T-helper 1 cell treated with Interleukin-12 subunit alpha and Interleukin-12 subunit beta and Interleukin-4 antibody, amounts not matched to agents 30 μg/mL and 1 μg/mL, for 36 hours (primary cell): ENCODE data around the gene TAS1R3.

ENCODE experiments used
- H3K27ac Mint-ChIP-seq: one replicate; pipeline ENCODE4 v1.8.0; 2021; ENCODE audit warnings: mild to moderate bottlenecking, mixed read lengths
- H3K27me3 Mint-ChIP-seq: one replicate; pipeline ENCODE4 v1.8.0; 2021; ENCODE audit warnings: low read depth, mixed read lengths
- H3K36me3 Mint-ChIP-seq: one replicate; pipeline ENCODE4 v1.8.0; 2021; ENCODE audit warnings: low read depth, mixed read lengths
- H3K4me1 Mint-ChIP-seq: one replicate; pipeline ENCODE4 v1.8.0; 2021; ENCODE audit warnings: low read depth, mixed read lengths
- H3K4me3 Mint-ChIP-seq: one replicate; pipeline ENCODE4 v1.8.0; 2021; ENCODE audit warnings: mild to moderate bottlenecking, moderate library complexity, mixed read lengths
- H3K9me3 Mint-ChIP-seq: one replicate; pipeline ENCODE4 v1.8.0; 2021; ENCODE audit warnings: mixed read lengths

The TAS1R3 gene

DNA sequence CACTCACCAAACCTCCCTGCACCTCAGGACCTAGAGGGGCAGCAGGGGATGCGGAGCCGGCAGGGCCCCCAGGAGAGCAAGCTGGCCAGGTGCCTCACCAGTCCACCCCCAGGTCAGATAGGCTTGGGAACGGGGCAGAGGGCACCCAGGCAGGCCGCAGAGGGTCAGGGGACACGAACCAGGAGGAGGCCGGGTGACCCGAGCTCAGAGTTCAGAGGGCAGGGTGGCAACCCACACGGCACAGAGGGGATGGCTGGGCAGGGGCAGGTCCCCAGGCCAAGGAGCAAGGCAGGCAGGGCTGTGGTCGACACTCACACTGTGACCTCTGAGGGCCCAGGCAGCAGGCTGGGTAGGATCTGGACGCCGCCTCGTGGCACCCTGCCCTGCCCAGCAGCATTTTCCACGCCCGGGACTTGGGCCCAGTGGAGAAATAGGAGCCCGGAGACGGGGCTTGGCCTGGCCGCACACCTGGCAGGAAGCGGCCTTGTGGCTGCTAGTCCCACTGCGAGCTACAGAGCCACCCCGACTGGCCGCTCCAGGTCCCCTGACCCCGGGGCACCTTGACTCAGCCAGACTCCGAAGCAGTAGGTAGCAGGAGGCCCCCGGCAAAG lies 12.8 kb downstream of the TAS1R3 start:
- peaks cover 8% of the 10 kb centered on the region for H3K4me1 Mint-ChIP-seq

GRCh38 chr1:1344655-1345361 lies 13.7 kb downstream of the TAS1R3 start:
- Mint-ChIP-seq H3K9me3 (no peaks in the 10 kb centered on the region), H3K4me3 (no peak overlapping the region), H3K27me3 (no peaks in the 10 kb centered on the region), H3K36me3 (peaks cover 10% of the 10 kb centered on the region), H3K27ac (no peak overlapping the region), H3K4me1 (peaks cover 8% of the 10 kb centered on the region)

More for the DNA sequence above, 12.8 kb downstream of the TAS1R3 start:
- no peaks in the 10 kb centered on the region for H3K27me3 Mint-ChIP-seq
- H3K27ac Mint-ChIP-seq = no peak overlapping the region
- no peak overlapping the region for H3K4me3 Mint-ChIP-seq
- peaks cover 12% of the 10 kb centered on the region for H3K36me3 Mint-ChIP-seq
- no peaks in the 10 kb centered on the region for H3K9me3 Mint-ChIP-seq

GRCh38 chr1:1345384-1345783 lies 14.3 kb downstream of the TAS1R3 start:
- Mint-ChIP-seq H3K4me1 (peaks cover 8% of the 10 kb centered on the region), H3K4me3 (no peak overlapping the region), H3K9me3 (no peaks in the 10 kb centered on the region), H3K27me3 (no peaks in the 10 kb centered on the region), H3K27ac (no peak overlapping the region), H3K36me3 (peaks cover 10% of the 10 kb centered on the region)

DNA sequence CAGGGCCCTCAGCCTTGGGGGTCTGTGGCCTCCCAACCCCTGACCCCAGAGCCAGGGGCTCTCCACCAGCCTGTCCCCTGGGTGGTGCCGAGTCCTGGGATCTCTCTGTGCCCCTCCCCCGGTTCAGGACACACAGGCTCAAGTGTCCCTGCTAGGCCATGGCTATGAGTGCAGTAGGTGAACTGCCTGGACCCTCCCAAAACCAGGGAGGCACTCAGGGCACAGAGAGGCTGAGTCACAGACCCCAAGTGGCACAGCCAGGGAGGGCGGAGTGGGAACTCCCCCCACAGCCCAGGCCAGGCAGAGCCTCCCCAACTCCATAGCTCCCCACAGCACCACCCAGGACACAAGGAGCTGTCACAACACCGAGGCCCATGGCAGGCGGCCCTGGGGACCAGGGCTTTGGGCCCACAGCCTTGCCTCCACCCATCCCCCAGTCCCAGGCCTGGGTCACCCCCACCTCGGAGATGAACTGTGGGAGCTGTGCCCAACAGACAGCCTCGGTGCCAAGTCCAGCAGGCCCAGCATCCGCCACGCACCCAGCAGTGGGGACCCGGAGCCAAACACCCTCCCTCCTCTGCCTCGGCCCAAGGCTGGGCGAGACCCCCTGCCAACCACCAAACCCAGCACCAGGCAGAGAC lies 14.9 kb downstream of the TAS1R3 start:
- no peak overlapping the region for H3K4me3 Mint-ChIP-seq
- H3K27me3 Mint-ChIP-seq = no peaks in the 10 kb centered on the region
- no peak overlapping the region for H3K27ac Mint-ChIP-seq
- H3K36me3 Mint-ChIP-seq = peaks cover 5% of the 10 kb centered on the region
- no peaks in the 10 kb centered on the region for H3K9me3 Mint-ChIP-seq
- H3K4me1 Mint-ChIP-seq = peaks cover 8% of the 10 kb centered on the region

DNA sequence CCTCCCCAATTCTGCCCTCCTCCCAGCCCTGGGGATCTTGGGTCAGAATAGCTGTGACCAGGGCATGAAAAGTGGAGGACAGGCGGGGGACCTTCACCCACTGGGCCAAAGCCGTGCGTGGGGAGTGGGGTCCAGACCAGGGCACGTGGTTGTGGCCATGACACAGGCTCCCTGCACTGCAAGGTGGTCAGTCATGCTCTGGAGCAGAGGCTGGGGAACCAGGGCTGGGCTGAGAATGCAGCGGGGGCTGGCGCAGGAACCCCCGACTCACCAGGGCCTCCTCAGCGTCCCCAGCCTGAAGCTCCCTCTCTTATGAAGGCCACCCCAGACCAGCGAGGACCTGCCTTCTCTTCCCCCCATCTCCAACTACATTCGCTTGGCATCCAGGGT lies 15.4 kb downstream of the TAS1R3 start:
- Mint-ChIP-seq H3K27me3 (no peaks in the 10 kb centered on the region), H3K36me3 (peaks cover under 1% of the 10 kb centered on the region), H3K4me1 (peaks cover 8% of the 10 kb centered on the region), H3K9me3 (no peaks in the 10 kb centered on the region), H3K27ac (no peak overlapping the region), H3K4me3 (peak overlapping the region; percentile 62)

- Mint-ChIP-seq H3K4me3 (peak overlapping the region; percentile 75), H3K27ac (no peak overlapping the region), H3K36me3 (no peaks in the 10 kb centered on the region), H3K9me3 (no peaks in the 10 kb centered on the region), H3K4me1 (peaks cover 9% of the 10 kb centered on the region), H3K27me3 (peaks cover 1% of the 10 kb centered on the region)
Observed at GRCh38 chr1:1347026-1347595, 16.0 kb downstream of the TAS1R3 start.

DNA sequence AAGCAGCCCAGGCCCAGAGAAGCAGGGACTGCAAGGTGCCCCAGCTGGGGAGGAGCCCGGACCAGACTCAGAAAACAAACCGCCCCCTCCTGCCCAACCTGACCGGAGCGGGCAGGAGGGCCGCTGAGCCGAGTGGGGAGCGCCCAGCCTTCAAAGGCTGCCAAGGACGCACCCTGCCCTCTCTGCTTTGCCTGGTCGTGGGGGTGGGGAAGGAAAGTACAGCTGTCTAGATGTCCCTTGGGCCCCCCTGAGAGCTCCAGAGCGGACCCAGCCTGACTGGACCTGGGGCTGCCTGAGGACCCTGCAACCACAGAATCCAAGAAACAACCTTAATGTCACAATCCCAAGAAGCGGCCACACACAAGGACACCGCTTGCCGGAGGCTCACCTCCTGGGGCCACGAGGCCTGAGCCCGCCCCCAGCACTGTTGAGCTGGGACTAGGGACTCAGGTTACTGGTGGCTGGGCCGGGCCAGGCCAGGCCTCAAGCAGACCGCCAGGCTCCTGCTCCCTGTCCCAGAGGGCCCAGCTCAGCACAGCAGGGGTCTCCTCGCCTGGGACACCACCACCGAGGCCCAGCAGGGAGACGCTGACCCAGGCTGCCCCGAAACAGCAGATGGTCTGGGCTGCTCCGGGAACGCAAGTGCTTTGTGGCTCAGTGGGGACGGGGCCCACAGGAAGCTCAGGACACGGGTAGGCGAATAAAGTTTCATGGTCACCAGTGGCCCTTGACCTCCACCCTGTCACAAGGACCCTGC lies 16.8 kb downstream of the TAS1R3 start:
- Mint-ChIP-seq H3K27ac (peak overlapping the region; percentile 15), H3K9me3 (no peaks in the 10 kb centered on the region), H3K4me1 (peaks cover 13% of the 10 kb centered on the region)

GRCh38 chr1:1348420-1349255 lies 17.6 kb downstream of the TAS1R3 start:
- Mint-ChIP-seq H3K9me3 (no peaks in the 10 kb centered on the region), H3K4me3 (peak overlapping the region; percentile 75), H3K27ac (peak overlapping the region; percentile 15), H3K27me3 (peaks cover 15% of the 10 kb centered on the region), H3K36me3 (no peaks in the 10 kb centered on the region), H3K4me1 (peaks cover 13% of the 10 kb centered on the region)

More for the DNA sequence above, 16.8 kb downstream of the TAS1R3 start:
- Mint-ChIP-seq H3K4me3 (peak overlapping the region; percentile 75), H3K36me3 (no peaks in the 10 kb centered on the region), H3K27me3 (peaks cover 8% of the 10 kb centered on the region)

DNA sequence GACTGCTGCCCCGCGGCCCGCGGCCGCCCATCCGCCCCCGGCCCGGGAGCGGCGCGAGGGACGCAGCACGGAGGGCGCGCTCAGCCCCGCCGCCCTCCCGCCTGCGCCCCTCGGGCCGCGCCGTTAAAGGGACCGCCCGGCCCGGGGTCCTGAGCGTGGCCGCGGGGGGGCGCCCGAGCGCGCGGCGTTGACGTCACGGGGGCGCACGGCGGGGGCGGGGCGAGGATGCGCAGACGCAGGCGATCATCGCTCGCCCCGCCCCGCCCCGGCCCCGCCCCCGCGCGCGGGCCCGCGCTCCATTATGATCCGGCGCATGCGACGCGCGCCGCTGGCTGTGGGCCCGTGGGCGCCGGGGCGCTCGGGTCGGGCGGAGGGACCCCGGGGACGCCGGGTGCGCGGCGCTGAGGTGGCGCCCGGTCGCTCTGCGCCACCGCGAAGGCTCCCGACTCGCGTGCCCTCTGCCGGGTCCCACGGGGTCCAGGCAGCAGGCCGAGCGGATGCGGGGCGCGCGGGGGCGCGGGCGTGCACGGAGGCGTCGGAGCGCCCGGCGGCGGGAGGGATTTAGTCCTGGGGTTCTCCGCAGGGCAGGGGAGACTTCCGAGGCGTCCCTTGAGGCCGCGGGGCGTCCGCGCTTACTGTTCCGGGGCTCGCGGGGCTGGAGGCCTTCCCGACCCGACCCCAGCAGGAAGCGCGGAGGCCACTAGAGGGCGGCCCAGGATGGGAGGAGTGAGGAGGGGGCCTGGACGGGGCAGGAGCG lies 18.4 kb downstream of the TAS1R3 start, which contains the start of gene DVL1:
Gene DVL1 (minus strand): TSS at position 163 of the 757 bp plus-strand sequence. CDS start 353 bp downstream, outside the sequence.
- Mint-ChIP-seq H3K4me1 (peaks cover 13% of the 10 kb centered on the region), H3K4me3 (peak within 1 kb of the TSS; percentile 75), H3K27me3 (peaks cover 23% of the 10 kb centered on the region), H3K9me3 (no peaks in the 10 kb centered on the region), H3K27ac (peak within 1 kb of the TSS; percentile 15), H3K36me3 (no peaks in the 10 kb centered on the region)

DNA sequence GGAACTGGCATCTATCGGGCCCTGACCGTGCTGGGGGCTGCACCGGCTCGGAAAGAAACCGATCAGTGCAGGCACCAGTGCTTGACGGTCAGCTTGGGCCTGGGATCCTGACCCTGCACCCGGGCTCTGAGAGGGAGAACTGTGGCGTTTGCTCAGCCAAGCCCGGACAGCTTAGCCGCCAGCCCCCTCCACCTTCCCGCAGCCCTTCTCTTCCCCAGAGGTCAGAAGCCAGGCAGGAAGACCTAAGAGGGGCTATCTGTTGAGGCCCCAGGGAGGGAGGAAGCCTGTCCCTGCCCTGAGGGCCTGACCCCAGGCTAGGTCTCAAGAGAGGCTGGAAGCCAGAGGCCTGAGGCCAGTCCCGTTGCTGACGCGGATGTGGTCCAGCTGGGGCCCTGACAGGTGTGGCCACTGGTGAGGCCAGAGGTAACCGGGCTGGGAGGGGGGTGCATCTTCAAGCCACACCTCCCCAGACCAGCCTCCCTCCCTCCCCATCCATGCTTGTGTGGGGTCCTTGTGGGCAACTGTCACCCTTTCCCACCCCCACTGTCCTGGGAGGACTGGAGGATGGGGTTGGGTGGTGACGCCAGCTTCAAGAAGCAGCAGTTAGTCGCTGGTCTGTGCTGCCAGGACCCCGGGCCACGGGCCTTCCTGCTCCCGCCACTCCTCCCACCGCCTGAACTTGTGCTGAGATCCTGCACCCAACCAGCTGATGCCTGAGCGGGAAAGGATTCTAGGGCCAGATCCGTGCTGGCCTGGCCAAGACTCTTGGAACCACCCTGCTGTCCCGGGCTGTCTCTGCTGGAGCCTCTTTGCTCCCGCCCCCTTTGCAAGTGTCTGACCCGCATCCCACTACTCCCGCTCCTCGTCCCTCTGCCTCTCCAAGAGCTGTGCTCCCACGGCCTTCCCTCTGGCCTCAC lies 20.7 kb downstream of the TAS1R3 start:
- Mint-ChIP-seq H3K4me3 (peak overlapping the region; percentile 76), H3K4me1 (peaks cover 11% of the 10 kb centered on the region), H3K9me3 (no peaks in the 10 kb centered on the region), H3K27me3 (peaks cover 23% of the 10 kb centered on the region), H3K27ac (peak overlapping the region; percentile 44), H3K36me3 (no peaks in the 10 kb centered on the region)

DNA sequence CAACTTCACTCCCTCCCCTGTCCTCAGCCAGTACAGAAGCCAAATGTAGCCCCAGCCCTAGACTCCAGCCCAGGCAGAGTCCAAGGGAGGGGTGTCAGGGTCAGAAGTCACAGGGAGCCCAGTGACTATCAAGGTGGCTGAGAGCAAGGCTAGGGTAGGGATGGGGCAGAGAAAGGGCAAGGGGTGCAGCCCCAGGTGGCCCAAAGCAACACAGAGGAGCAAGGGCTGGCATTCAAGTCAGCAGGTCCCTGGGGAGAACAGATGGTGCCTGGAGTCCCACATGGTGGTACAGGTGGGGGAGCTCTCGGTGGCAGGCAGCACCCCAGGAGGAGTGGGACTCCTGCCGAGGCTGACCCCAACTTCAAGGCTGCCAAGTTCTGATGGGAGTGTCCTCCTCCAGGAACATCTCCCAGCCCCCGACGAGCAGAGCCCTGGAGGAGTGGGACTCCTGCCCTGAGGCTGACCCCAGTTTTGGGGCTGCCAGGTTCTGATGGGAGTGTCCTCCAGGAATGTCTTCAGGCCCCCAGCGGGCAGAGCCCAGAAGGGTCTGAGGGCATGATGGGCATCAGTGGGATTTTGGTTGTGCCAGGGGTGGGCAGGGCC lies 21.8 kb downstream of the TAS1R3 start:
- no peak overlapping the region for H3K27ac Mint-ChIP-seq

More for the DNA sequence above, 21.8 kb downstream of the TAS1R3 start:
- Mint-ChIP-seq H3K4me1 (peaks cover 5% of the 10 kb centered on the region), H3K9me3 (no peaks in the 10 kb centered on the region), H3K27me3 (peaks cover 23% of the 10 kb centered on the region), H3K4me3 (no peak overlapping the region), H3K36me3 (no peaks in the 10 kb centered on the region)
